Superior temporal gyrus (tissue), 1 donor: ENCODE results near the gene KCNRG.
"Not testable (repeated sequence)": the region's sequence is repeated elsewhere in the genome, so short reads cannot be mapped to it uniquely, and the experiment has no call there.

ENCODE experiments used
- DNase-seq: peaks from one replicate; pipeline ENCODE4 v3.0.0-alpha.2; 2016; ENCODE audit errors: extremely low spot score

KCNRG gene, protein sequence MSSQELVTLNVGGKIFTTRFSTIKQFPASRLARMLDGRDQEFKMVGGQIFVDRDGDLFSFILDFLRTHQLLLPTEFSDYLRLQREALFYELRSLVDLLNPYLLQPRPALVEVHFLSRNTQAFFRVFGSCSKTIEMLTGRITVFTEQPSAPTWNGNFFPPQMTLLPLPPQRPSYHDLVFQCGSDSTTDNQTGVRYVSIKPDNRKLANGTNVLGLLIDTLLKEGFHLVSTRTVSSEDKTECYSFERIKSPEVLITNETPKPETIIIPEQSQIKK

GRCh38 chr13:50015258-50015657 lies at the start of gene KCNRG:
KCNRG (plus strand) TSS chr13:50015444; CDS start chr13:50015494, 50 bp downstream.
- DNase-seq: no peak

- DNase-seq: no peak
Measured at GRCh38 chr13:49967456-49967855, 47.8 kb upstream of the KCNRG start.

DNA sequence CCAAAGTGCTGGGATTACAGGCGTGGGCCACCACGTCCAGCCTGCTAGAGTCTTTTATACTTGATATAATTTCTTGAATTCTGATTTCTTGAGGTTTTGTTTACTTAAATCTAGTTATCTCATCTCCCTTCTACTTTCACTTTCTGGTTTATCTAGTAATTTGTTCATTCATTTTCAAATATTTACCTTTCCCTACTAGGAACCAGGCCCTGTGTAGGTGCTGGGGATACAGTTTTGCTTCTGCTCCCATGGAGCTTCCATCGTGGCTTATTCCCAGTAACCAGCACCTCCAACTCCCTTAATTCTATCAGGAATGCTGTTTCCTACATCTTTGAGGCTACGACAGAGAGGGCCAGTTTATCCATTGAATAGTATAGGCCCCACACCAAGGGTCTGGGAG lies 42.5 kb upstream of the KCNRG start:
- no peak for DNase-seq

GRCh38 chr13:49975826-49976225 lies 39.4 kb upstream of the KCNRG start:
- DNase-seq: no peak

DNA sequence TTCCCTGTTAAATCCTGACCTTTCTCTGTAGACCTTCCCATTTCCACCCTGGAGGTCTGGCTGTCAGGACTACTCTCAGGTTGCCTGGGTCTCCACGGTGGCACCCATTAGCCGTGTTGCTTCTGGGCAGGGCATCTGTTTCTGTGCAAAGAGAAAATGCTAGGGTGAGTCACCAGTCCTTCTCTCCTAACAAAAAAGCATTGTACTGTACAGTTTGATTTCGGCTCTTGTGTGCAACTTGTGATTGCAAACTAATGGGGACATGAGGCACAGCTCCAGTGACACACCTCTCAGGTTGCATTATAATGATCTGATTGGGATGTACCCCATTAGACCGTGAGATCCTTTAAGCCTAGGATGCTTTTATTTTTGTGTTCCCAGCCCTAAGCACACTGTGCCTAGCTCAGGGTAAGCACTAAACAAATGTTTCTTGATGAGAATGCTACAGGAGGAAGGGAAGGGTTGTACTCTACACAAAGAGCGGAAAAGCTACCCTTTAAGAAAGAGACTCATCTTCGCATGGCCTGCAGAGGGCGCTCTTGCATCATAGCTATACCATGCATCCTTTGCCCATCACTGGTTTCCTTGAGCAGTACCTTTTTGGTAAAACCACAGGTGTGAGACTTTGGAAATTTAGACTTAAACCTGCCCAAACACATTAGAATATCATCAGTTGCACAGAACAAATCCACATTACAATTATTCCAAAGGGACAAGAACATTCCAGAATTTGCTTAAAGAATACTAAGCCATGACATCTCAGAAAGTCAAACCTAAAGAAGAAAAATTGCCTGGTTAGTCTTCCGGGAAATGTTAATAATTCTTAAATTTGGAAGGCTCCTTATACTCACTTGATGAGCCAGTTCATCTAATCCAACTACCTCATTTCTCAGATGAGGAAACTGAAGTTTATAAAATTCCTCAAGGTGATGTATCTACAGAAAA lies 38.7 kb upstream of the KCNRG start:
- DNase-seq: peak; percentile 90

- no peak for DNase-seq
Measured at GRCh38 chr13:49977992-49978391, 37.3 kb upstream of the KCNRG start.

DNA sequence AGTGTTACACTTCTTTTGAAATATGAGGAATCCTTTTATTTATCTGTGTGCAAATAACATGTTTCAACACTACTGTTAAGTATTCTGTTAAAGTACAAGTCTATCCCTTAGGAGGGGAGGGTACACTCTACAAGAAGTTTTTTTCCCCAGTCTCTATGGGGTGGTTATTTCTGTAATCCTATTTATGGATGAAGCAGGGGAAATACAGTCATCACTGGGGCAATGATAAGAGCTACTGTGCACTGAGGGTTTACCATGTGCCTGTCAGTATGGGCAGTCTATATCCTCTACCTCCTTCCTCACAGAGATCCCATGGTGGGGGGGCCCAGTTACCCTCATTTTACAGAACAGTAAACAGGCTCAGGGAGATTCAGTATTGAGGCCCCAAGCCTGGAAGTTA lies 35.0 kb upstream of the KCNRG start:
- no peak for DNase-seq

DNA sequence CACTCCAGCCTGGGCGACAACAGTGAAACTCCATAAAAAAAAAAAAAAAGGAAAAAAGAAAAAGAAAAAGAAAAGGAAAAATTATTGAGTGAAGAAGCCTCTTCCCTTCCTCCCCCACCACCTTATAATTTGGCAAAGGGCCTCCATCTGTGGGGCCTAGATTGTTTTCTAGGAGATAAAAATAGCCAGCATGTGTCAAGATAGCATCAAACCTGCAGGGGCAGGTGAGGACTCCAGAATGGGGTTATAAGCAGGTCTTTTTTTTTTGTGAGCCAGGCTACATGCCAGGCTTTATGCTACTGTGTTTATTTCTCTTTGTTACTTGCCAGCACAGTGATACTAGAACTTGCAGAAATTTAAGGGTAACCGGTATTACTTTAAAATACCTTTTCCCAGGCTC lies 30.1 kb upstream of the KCNRG start:
- no peak for DNase-seq

- no peak for DNase-seq
Measured at GRCh38 chr13:49986471-49986870, 28.8 kb upstream of the KCNRG start.

GRCh38 chr13:49990612-49991011 lies 24.6 kb upstream of the KCNRG start:
- DNase-seq: not testable (repeated sequence)

GRCh38 chr13:49993111-49993510 lies 22.1 kb upstream of the KCNRG start:
- no peak for DNase-seq

DNA sequence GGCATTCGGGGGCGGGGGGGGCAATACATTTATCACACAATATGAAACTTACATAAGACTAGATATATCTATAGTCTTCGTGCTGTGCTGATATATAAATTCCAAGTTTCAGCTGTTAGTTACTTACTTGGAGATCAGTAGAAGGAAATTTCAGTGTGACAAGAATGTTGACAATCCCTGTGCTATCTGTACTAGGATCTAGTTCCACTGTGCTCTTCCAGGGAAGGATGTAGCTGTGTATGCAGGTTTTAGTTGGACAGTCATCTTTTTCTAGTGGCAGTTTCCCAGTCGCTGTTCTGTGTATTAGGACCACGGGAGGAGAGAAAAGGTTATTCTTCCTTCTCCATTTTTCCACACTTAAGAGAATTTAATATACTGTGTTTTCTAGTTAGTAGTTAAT lies 21.6 kb upstream of the KCNRG start:
- no peak for DNase-seq

DNA sequence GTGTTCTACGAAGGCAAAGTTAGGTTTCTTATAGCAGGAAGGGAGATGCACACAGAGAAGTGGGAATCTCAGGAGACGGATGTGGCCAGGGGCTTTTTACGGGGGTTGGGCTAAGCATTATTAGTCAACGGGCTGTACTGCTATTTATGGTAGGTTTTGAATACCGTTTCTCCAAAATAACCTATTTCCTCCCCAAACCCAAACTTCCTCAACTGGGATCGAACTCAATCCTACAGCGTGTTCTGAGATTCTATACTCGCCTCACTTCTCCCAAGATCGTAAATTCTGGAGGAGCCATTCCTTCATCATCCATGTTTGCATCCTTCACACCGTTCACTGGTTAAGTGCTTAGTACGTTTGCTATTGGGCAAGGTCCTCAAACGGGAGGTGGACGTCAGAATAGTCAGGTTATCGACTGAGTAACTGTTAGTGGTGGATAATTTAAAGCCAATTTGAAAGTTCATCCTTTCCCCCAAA lies 19.6 kb upstream of the KCNRG start:
- DNase-seq: peak; percentile 51

- peak; percentile 81 for DNase-seq
Measured at GRCh38 chr13:49996161-49996915, 18.9 kb upstream of the KCNRG start.

DNA sequence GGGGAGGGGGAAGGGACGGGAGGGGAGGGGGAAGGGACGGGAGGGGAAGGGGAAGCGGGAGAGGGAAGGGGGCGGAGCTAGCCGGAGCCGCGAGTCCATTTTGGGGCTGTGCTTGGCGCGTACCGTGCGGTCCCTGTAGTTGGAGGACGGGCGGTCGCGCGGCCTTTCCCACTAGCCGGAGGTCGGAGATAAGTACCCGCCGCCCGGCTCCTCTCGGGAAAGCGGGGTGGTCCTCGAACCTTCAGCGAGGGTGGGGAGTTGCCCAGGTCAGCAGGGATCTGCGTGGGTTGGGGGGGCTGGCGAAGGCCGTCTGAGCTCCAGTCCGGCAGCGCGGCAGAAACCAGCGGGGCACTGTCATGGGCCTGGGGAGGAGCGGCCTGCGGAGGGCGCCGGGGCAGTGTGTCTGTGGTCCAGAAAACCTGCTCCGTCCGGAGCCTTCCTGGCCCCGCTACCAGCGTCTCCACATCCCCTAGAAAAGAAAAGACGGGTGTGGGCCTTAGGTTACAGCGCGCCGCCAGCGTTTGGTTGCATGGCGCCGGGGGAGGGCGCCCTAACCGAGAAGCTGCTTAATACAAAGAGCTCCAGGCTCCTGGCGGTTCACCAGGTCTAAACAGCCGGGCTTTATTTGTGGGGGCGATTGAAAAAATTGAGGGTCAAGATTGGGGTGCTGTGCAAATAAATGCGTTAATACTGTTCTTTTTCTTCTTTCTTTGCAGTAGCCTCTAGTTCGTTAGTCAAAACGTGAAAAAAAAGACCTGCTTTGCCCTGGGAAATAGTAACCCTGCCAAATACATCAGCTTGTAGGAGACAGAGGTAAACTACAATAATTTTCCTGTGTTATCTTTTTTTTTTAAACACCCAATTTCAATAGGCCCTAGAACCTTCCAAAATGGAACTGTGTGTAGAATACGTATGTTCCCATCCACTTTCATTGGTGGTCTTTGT lies 18.0 kb upstream of the KCNRG start, which contains the start of gene TRIM13:
TSS of gene TRIM13 (plus strand) at position 92 of the 945 bp plus-strand sequence. CDS start 14,899 bp downstream, outside the sequence.
- peak; percentile 96 for DNase-seq

- DNase-seq: no peak
Measured at GRCh38 chr13:49997955-49998354, 17.3 kb upstream of the KCNRG start.

- DNase-seq: no peak
Measured at GRCh38 chr13:49998714-49999624, 16.3 kb upstream of the KCNRG start.

DNA sequence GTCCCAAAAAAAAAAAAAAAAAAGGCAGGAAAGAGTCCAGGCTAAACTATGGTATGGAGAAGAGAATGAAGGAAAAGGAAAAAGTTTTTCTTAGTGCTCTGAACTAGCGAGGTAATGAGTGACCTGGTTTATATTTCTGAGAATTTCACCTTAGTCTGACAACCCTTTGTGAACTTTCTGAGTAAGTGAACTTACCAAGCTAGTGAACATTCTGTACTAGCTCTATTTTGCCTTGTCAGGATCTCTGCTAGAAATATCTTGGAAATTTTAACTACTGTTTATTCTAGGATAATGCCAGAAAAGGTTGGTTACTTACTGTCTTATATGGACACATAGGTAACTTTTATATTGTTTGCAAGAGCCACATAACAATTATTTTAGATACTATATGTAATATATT lies 14.0 kb upstream of the KCNRG start:
- no peak for DNase-seq

DNA sequence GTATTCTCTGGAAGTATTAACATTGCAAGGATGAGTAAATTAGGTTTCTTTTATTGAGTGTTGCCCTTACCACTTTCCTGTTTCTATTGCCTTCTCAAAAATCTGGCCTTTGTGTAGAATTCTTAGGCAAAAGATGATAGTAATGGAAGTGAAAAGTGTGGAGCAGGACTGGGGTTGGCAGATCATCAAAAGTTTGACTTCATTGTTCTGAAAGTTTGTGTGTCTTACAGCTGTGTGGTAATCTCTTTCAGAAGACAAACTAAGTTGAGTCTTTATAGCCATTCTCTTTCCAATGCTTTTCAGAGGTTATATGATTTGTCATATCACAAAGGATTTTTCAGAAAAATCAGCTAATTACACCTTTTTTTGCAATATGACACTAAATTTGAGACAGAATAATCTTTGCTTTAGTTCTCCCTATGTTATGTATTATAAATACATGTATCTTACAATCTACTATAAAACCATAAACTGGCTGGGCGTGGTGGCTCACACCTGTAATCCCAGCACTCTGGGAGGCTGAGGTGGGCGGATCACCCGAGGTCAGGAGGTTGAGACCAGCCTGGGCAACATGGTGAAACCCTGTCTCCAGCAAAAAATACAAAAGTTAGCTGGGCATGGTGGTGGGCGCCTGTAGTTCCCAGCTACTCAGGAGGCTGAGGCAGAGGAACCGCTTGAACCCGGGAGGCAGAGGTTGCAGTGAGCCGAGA lies 8.7 kb upstream of the KCNRG start:
- no peak for DNase-seq
